ENCODE measurements around the gene TGM6. TPM values are rescaled to one million over a fixed set of nuclear protein-coding genes. Genes with fewer than 3 reads are reported as not detected.

Gene TGM6
- total RNA-seq, 1 donor from 2014 or later, result not detected

- DNase-seq (ENCODE audit: low spot score), result no peak
These were observed 99.7 kb downstream of the TGM6 start for GRCh38 chr20:2480381-2480780.

Other genes starting within 250 kb of the TGM6 start
- gene TGM3, start 84.9 kb upstream of the TGM6 start, total RNA-seq, result not detected
- gene SNRPB, start 89.9 kb downstream of the TGM6 start, total RNA-seq, result 112 TPM
- gene ZNF343, start 128.0 kb downstream of the TGM6 start, total RNA-seq, result 14.4 TPM
- gene TMC2, start 155.7 kb downstream of the TGM6 start, total RNA-seq, result 0.22 TPM